GM21737 (cell line): ENCODE data around the gene TMBIM6.

Experiments used
- ATAC-seq: cut with Tn5 transposase; IDR thresholded peaks from one replicate; pipeline ENCODE4 v1.9.1; 2021; ENCODE audit warnings: mild to moderate bottlenecking, moderate library complexity; ENCODE audit not compliant: unreplicated experiment

Gene TMBIM6

GRCh38 chr12:49813131-49813530 lies 71.8 kb downstream of the TMBIM6 start:
- no peak for ATAC-seq
